Cardiac muscle cell (in vitro differentiated cells and primary cell): ENCODE data around the gene TUT7. TPM values are rescaled to one million over a fixed set of nuclear protein-coding genes. Genes with fewer than 3 reads are reported as not detected.

Experiments used
- DNase-seq, 2 donors: peaks; one replicate each; pipeline versions ENCODE4 v3.0.0 to v3.0.0-alpha.2; 2010 to 2017; ENCODE audit warnings: low read depth in 1 of 2, low spot score in 1 of 2
- H3K27ac ChIP-seq: fragments of 200-600 bp; sonication (generic); 2 replicates; pipeline ENCODE4 v1.5.1; 2016
- H3K27me3 ChIP-seq: fragments of 200-600 bp; sonication (generic); 2 replicates; pipeline ENCODE4 v1.6.0; 2016; ENCODE audit warnings: control low read depth
- H3K36me3 ChIP-seq: fragments of 200-600 bp; sonication (generic); 2 replicates; pipeline ENCODE4 v1.5.1; 2016; ENCODE audit warnings: control low read depth
- H3K4me1 ChIP-seq: fragments of 200-600 bp; sonication (generic); 2 replicates; pipeline ENCODE4 v1.8.1; 2017; ENCODE audit warnings: low read depth, mild to moderate bottlenecking, mixed run types
- H3K4me3 ChIP-seq: fragments of 200-600 bp; sonication (generic); 2 replicates; pipeline ENCODE4 v1.5.1; 2016; ENCODE audit warnings: mild to moderate bottlenecking
- H3K9me3 ChIP-seq: fragments of 200-600 bp; sonication (generic); 2 replicates; pipeline ENCODE4 v1.5.1; 2017; ENCODE audit warnings: low read depth, mild to moderate bottlenecking, control low read depth
- polyA plus RNA-seq: library from polyadenylated mRNA; unstranded; fragments of >200 nt; fragmentation: Nextera tagmentation; extraction: Ambion mirVana; gene quantifications from 2 replicates; pipeline ENCODE4 v1.2.1, GENCODE V29; 2016
- total RNA-seq: library from RNA; depleted of rRNA; stranded (reverse); fragments of >200 nt; gene quantifications from 2 replicates; pipeline ENCODE4 v1.2.3, GENCODE V29; 2016
- TF ChIP-seq, protein P1 (sequence below): IDR thresholded peaks from 2 replicates; pipeline ENCODE4 v1.5.1; 2012; ENCODE audit warnings: low read depth, mild to moderate bottlenecking, low read length

Gene TUT7
- total and polyA plus RNA-seq, 2 experiments from 2014 or later: 10.3 to 16.4 TPM

DNA sequence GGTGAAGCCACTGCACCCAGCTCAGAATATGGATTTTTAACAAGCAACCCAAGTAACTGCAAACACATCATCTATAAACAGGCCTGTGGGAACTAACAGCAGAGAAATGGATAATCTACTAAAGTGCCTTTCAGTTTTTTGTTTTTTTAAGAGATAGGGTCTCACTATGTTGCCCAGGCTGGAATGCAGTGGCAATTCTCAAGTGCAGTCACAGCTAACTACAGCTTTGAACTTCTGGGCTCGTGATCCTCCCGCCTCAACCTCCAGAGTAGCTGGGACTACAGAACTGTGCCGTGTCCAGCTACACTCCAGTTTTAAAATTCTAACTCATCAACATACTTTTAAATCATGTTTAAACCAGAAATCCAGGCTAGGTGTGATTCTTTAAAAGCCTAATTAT is 11.9 kb downstream of the TUT7 start:
- H3K36me3 ChIP-seq: peaks cover 58% of the 10 kb centered on the region
- DNase-seq: no peak
- no peak overlapping the region for H3K4me3 ChIP-seq
- TF ChIP-seq, protein P1, sequence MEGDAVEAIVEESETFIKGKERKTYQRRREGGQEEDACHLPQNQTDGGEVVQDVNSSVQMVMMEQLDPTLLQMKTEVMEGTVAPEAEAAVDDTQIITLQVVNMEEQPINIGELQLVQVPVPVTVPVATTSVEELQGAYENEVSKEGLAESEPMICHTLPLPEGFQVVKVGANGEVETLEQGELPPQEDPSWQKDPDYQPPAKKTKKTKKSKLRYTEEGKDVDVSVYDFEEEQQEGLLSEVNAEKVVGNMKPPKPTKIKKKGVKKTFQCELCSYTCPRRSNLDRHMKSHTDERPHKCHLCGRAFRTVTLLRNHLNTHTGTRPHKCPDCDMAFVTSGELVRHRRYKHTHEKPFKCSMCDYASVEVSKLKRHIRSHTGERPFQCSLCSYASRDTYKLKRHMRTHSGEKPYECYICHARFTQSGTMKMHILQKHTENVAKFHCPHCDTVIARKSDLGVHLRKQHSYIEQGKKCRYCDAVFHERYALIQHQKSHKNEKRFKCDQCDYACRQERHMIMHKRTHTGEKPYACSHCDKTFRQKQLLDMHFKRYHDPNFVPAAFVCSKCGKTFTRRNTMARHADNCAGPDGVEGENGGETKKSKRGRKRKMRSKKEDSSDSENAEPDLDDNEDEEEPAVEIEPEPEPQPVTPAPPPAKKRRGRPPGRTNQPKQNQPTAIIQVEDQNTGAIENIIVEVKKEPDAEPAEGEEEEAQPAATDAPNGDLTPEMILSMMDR: no peak
- H3K27ac ChIP-seq: no peak overlapping the region
- no peaks in the 10 kb centered on the region for H3K27me3 ChIP-seq
- no peaks in the 10 kb centered on the region for H3K9me3 ChIP-seq
- no peaks in the 10 kb centered on the region for H3K4me1 ChIP-seq

DNA sequence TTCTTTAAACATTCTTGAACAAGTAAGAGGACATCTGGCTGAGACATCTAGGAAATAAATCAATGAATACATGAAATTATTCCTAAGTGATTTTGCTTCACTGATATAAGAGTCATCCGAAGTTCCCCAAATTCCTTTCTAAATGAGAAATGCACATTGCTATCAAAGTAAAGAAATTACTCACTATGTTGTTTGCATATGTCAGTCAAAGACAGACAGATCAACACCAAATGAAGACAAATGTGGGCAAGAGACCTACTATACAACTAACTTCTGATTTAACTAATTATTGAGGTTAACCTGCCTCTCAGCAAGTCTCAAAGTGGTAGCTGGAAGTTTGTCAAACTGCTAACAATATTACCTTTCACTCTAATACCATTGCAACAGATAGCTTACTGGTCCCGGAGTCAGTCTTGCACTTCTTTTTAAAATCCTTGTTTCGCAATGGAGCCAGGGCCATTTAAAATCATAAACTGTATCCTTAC is 13.2 kb downstream of the TUT7 start:
- Histone ChIP-seq H3K27me3 (no peaks in the 10 kb centered on the region), H3K36me3 (peaks cover 70% of the 10 kb centered on the region), H3K4me1 (no peaks in the 10 kb centered on the region), H3K27ac (no peak overlapping the region), H3K4me3 (no peak overlapping the region), H3K9me3 (no peaks in the 10 kb centered on the region)
- TF ChIP-seq, protein P1: no peak
- DNase-seq: peak in 1 of 2 donors; percentile 24

DNA sequence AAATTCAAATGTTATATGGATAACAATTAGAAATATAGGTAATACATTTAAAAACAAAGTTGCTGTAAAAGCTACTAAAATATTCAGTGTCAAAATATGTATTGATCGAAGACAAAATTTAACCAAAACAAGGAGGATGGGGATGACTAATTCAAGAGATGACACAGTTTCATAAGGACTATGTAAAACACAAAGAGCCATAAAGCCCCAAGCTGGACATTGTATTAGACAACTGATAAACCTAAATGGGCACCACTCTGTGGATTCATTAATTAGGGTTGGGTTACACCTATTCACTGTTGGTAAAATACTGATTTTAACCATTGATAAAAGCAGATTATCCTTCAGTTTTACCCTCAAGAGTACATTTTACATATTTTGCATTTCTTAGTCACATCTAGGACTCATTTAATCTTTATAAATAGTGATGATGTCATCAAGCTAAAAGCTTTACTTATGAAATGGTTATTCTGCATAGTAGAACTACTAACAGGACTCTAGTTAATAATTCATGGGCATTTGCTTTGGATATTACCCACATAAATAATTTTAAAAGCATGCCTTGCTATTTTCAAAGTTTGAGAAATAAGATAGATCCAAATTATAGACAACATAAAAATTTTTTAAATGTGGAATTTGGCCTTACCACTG is 13.7 kb downstream of the TUT7 start:
- Histone ChIP-seq H3K36me3 (peaks cover 65% of the 10 kb centered on the region), H3K27ac (no peak overlapping the region), H3K27me3 (no peaks in the 10 kb centered on the region), H3K4me3 (no peak overlapping the region), H3K9me3 (no peaks in the 10 kb centered on the region), H3K4me1 (no peaks in the 10 kb centered on the region)
- no peak for DNase-seq
- TF ChIP-seq, protein P1: no peak

DNA sequence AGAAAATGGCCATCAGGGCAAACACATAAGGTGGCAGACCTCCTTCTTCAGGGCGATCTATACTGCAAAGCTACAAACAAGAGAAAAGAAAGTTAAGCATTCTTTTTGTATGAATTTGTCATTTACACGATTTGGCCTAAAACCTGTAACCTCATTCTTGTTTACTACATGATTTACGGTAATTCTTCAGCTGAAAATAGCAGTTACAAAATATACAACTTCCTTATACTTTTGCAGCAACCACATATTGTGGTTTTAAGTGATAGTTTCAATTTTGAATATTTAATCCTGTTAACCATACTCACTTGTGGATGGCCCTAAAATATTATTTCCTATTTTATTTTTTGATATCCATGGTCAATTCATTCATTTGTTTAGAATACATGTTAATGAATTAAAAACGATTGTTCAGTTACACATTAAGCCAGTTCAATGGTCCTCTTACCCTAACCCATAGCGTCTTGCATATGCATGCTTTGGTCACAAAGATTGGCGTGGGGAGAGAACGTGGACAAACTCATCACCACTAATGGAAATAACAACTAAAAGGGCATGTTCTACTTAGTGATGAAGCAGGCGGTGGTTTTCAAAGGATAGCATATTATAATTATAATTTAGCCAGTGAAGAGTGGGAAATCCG is 16.6 kb downstream of the TUT7 start:
- no peak for DNase-seq
- Histone ChIP-seq H3K36me3 (peaks cover 44% of the 10 kb centered on the region), H3K27ac (no peak overlapping the region), H3K9me3 (no peaks in the 10 kb centered on the region), H3K4me3 (no peak overlapping the region), H3K4me1 (peaks cover 15% of the 10 kb centered on the region), H3K27me3 (no peaks in the 10 kb centered on the region)
- TF ChIP-seq, protein P1: no peak

DNA sequence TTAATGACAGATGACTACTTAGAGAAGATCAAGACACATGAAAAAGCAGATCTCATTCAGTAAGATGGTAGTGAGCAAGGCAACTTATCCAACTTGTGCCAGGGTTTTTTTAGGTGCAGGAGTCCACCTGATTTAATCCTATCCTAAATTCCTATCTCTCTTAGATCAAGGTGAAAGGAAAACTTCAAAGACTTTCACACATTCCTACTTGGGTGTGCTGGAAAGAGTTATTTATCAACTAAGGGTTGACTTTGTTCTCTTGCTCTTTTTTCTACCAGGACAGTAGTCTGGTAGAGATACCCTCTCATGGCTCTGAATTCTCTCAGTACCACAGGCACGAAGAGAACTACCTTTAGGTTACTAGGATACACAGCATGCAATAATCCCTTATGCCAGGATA is 18.2 kb downstream of the TUT7 start:
- peaks cover 15% of the 10 kb centered on the region for H3K4me1 ChIP-seq
- TF ChIP-seq, protein P1: no peak
- H3K27ac ChIP-seq: no peak overlapping the region
- no peak for DNase-seq
- H3K4me3 ChIP-seq: no peak overlapping the region
- H3K9me3 ChIP-seq: no peaks in the 10 kb centered on the region
- H3K36me3 ChIP-seq: peaks cover 41% of the 10 kb centered on the region
- H3K27me3 ChIP-seq: no peaks in the 10 kb centered on the region
